GM18498 (cell line): ENCODE data around the gene DLGAP1.

ENCODE experiments used
- ATAC-seq: cut with Tn5 transposase; IDR thresholded peaks from one replicate; pipeline ENCODE4 v1.9.1; 2021; ENCODE audit warnings: mild to moderate bottlenecking, moderate library complexity; ENCODE audit not compliant: unreplicated experiment

The DLGAP1 gene

GRCh38 chr18:4016391-4017049 lies 438.6 kb downstream of the DLGAP1 start:
- no peak for ATAC-seq

- ATAC-seq = no peak
Measured at GRCh38 chr18:4007846-4008245, 447.3 kb downstream of the DLGAP1 start.

DNA sequence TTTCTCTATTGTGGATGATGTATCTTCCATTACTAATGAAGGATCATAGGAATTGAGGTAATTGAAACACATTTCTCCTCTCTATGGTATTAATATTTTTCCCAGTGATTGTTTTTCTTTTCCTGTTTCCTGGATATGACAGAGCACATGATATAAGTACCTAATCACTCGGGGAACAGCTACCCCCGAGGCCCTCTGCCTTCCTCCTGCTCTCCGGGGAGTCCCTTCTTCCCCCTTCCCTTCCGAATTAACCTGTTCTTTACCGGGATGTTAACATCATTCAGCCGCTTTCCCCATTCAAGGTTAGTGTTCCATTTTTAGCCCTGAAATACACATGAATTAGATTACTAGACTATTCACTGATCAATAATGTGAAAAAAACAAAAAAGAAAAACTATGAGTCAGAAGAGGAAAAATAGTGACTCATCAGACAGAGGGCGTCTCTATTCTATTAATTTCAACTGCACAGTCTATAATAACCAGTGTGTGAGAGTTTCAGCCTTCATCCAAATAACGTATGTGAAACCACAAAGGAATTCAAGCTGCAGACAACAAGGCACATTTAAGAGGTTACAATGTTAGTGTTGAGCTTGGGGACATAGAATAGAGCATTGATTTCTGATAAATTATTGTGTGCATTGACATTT lies 450.8 kb downstream of the DLGAP1 start:
- no peak for ATAC-seq

DNA sequence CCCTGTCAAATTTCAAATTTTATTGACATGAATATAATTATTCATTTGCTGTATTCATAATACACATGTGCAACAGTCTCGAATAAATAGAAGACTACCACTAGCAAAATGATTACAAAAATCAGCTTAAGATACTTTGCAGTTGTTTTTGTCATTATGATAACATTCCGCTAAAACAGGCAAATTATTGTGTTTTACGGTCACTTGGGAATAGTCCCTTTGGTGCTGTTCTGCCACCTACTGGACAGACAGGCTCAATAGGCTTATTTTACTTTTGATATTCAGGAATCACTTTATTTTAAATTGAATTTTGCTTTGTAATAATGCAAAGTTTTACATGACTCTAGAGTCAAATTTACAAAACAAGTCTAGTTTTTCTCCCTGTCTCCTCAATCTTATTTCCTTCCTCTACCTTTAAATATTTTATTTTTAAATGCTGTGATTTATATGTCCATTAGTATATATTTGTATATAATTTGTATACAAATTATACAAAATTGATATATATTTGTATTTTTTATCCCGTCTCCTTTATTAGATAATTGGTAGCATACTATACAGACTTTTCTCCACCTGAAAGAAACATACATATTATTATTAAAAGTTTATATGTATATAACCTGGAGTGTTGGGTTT lies 456.3 kb downstream of the DLGAP1 start:
- ATAC-seq = no peak

DNA sequence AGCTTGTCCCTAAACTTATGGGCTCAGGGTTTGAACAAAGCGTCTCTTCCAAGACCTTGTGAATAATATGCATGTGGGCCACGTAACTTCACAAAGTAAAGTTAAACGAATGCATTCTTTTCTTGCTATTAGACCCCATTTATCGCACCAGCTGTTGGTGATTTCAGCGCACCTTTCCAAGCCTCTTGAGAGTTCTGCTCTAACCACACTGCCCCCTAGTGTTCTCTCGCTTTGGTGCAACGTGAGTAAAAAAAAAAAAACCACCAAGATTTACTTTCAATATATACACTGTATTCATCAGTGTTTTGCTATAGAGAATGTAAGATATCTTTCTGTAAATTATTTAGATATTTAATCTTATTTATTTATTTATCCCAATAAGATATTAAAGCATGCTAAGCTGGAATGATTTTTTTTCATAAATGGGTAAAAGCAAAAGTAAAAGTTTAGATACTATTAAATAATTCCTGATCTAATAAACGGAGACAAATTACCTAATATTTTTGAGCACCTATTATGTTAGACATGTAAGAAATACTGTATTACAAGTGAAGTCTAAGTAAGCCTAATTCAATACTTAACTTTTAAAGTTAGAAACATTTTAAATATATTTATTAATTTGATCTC lies 459.5 kb downstream of the DLGAP1 start:
- peak; percentile 74 for ATAC-seq

- no peak for ATAC-seq
Measured at GRCh38 chr18:3993941-3994687, 461.0 kb downstream of the DLGAP1 start.

- no peak for ATAC-seq
Measured at GRCh38 chr18:3985664-3986063, 469.4 kb downstream of the DLGAP1 start.

- no peak for ATAC-seq
Measured at GRCh38 chr18:3985020-3985419, 470.1 kb downstream of the DLGAP1 start.

GRCh38 chr18:3984163-3984757 lies 470.8 kb downstream of the DLGAP1 start:
- ATAC-seq = no peak

DNA sequence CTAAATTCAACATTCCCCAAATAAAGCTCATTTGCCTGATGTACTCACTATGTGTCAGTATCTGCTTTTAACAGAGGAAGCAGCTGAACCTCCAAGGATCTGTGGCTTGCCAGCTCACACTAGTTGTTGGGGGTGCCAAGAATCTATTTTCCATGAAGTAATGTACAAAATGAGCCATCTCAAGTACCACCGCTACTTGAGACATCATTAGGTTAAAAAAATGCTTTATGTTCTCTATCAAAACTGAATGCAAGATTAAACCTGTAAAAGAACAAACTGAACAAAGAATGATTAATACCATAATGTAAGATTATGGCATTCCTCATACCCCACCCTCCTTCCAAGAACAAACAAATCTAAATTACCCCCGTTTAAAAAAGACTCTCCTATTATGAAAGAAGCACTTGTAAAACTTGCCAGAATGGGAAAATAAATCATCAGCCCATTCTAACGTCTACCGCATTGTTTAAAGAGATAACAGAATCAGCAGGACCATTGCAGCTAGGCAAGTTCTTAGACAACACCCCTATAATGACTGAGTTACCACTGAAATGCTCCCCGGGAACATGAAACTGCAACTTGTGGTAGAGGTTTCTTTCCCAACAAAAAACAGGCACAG lies 471.6 kb downstream of the DLGAP1 start:
- no peak for ATAC-seq

DNA sequence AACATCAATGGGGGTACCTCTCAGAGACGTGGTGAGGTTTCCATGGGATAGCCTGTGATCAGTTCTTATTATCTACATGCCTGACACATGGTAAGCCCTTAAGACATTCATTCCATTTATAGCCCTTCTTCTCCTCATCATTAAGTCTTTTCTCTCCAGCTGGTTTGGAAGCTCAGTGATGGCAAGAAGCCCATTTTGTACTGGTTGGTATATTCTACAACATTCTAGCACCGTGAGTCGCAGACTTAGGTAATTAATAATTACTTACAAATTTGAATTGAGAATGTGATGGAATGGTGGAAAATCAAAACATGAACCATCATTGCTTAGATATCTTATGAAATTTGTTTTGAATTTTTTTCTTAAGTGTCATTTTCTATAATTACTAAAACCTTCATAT lies 472.6 kb downstream of the DLGAP1 start:
- no peak for ATAC-seq

- ATAC-seq = no peak
Measured at GRCh38 chr18:3979024-3979423, 476.1 kb downstream of the DLGAP1 start.

DNA sequence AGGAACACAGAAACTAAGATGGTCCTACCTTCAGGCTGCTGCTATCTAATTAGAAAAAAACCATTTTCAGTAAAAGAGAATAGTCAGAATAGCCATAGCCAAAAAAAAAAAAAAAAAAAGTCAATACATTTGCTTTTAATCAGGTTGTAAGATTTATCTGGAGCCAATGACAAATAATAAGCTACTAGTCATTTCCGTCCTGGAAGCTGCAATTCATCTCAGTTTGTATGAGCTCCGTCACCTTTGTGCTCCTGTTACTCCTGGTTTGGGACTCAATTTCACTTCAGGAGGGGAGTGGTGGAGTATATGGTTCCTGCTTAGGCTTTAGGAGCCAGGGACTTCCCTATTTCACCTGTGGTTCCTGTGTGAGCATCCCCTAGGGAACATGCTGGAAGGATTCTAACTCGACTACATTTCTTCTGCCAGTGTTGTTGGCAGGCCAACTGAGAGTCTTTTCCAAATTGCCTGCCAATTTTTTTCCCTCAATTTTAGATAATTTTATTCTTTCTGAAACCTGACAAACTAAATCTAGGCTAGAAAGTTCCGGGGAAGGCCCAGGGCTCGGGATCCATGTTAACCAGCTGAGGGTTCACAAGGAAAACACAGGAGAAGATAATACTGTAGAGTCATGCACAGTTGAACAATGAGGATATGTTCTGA lies 481.8 kb downstream of the DLGAP1 start:
- no peak for ATAC-seq

- no peak for ATAC-seq
Measured at GRCh38 chr18:3972291-3972930, 482.7 kb downstream of the DLGAP1 start.

- ATAC-seq = no peak
Measured at GRCh38 chr18:3970929-3971328, 484.2 kb downstream of the DLGAP1 start.

DNA sequence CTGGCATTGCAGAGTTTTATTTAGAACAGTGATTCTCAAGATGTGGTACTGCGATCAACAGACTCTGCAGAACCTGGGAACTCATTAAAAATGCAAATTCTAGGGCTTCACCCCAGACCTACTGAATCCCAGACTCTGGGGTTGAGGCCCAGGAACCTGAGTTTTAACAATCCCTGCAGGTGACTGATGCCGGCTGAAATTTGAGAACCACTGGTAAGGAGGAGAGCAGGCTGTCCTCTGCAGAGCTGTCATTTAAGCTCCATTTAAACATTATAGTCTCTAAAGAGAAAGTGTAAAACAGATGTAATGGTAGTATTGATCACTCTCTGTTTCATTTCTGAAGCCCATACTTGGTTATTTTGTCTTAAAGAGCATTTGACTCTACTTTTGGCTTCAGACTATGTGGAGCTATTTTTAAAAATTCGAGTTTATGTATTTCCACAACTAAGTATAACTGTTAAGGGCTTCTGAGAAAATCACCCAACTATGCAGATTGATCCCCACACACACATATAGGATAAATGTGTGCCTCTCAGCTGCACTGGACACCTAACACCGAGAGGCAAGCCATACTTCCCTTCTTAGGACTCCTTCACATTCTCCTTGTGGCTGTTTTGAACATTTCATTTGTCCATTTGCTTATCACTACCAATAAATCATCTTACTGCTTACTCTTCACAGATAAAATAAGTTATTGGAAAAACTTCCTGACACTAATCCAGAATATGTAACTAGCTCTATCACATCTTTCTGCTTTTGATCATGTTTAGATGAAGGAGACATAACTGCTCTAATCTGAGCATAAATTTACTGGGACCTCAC lies 487.5 kb downstream of the DLGAP1 start:
- no peak for ATAC-seq

DNA sequence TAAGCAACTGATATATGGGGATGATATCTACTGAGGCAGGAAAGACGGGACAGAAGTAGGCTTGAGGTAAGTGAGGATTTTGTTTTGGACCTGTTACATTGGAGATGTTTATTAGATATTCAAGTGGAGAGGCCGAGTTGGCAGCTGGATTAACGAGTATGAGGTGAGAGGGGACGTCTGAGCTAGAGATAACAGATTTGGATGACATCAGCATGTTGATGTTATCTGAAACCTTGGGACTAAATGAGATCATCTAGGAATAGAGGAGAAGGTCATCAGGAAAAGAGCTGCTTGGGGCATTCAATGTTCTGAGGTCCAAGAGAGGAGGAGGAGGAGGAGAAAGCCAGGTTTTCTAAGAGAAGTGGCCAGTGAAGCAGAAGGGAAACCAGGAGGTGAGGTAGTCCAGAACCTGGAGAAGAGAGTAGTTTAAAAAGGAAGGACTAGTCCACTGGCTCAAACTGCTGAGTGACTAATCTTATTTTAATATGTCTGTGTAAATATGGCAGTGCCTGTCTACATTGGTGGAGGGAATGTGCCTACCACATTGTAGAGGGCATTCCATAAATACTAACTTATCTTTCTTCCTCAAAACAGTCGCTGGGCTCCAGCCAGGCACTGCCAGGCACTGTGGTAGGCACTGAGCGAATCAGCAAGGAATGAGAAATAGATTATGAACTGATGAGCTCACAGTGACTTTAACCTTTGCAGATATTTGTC lies 488.3 kb downstream of the DLGAP1 start:
- no peak for ATAC-seq

GRCh38 chr18:3966246-3966641 lies 488.9 kb downstream of the DLGAP1 start:
- ATAC-seq = no peak
